Neuron (in vitro differentiated cells): ENCODE data around the gene CACNB4.
"Not testable (repeated sequence)": the region's sequence is repeated elsewhere in the genome, so short reads cannot be mapped to it uniquely, and the experiment has no call there.

ENCODE experiments used
- H2AFZ ChIP-seq: one replicate; pipeline ENCODE4 v1.6.1; 2013; ENCODE audit warnings: low read depth, mild to moderate bottlenecking, inconsistent platforms, low read length, moderate library complexity
- H3K27me3 ChIP-seq: one replicate; pipeline ENCODE4 v1.6.1; 2013; ENCODE audit warnings: low read length; ENCODE audit not compliant: insufficient read depth
- H3K36me3 ChIP-seq: one replicate; pipeline ENCODE4 v1.6.1; 2013; ENCODE audit warnings: low read length; ENCODE audit not compliant: insufficient read depth
- H3K4me1 ChIP-seq: one replicate; pipeline ENCODE4 v1.6.1; 2013; ENCODE audit warnings: low read length; ENCODE audit not compliant: insufficient read depth
- H3K4me3 ChIP-seq: 2 replicates; pipeline ENCODE4 v1.5.1; 2013; ENCODE audit warnings: mild to moderate bottlenecking, low read length, moderate library complexity
- H3K9me3 ChIP-seq: one replicate; pipeline ENCODE4 v1.6.1; 2013; ENCODE audit warnings: low read length

CACNB4 gene

GRCh38 chr2:152019732-152020131, 79.1 kb downstream of the CACNB4 start:
- no peaks in the 10 kb centered on the region for H3K9me3 ChIP-seq
- H3K36me3 ChIP-seq = no peaks in the 10 kb centered on the region
- H3K4me1 ChIP-seq = peaks cover 18% of the 10 kb centered on the region
- H3K4me3 ChIP-seq = no peak overlapping the region
- H3K27me3 ChIP-seq = no peaks in the 10 kb centered on the region
- no peak overlapping the region for H2AFZ ChIP-seq

GRCh38 chr2:152016181-152017120, 82.4 kb downstream of the CACNB4 start:
- Histone ChIP-seq H3K4me1 (peaks cover 22% of the 10 kb centered on the region), H3K4me3 (no peak overlapping the region), H3K36me3 (no peaks in the 10 kb centered on the region), H3K9me3 (no peaks in the 10 kb centered on the region), H2AFZ (no peak overlapping the region), H3K27me3 (no peaks in the 10 kb centered on the region)

GRCh38 chr2:152015552-152015951, 83.3 kb downstream of the CACNB4 start:
- no peaks in the 10 kb centered on the region for H3K36me3 ChIP-seq
- peaks cover 2% of the 10 kb centered on the region for H3K9me3 ChIP-seq
- H3K4me1 ChIP-seq = peaks cover 22% of the 10 kb centered on the region
- H3K4me3 ChIP-seq = no peak overlapping the region
- H3K27me3 ChIP-seq = no peaks in the 10 kb centered on the region
- H2AFZ ChIP-seq = no peak overlapping the region

- H3K27me3 ChIP-seq = no peaks in the 10 kb centered on the region
- peaks cover 2% of the 10 kb centered on the region for H3K9me3 ChIP-seq
- no peak overlapping the region for H3K4me3 ChIP-seq
- H2AFZ ChIP-seq = no peak overlapping the region
- peaks cover 22% of the 10 kb centered on the region for H3K4me1 ChIP-seq
- no peaks in the 10 kb centered on the region for H3K36me3 ChIP-seq
These were observed 86.1 kb downstream of the CACNB4 start for GRCh38 chr2:152012697-152013096.

- H3K4me1 ChIP-seq = peaks cover 19% of the 10 kb centered on the region
These were observed 87.1 kb downstream of the CACNB4 start for GRCh38 chr2:152011724-152012123.

GRCh38 chr2:152005607-152006006, 93.2 kb downstream of the CACNB4 start:
- peaks cover 11% of the 10 kb centered on the region for H3K4me1 ChIP-seq
- no peaks in the 10 kb centered on the region for H3K27me3 ChIP-seq
- H3K36me3 ChIP-seq = no peaks in the 10 kb centered on the region
- no peak overlapping the region for H2AFZ ChIP-seq
- peaks cover under 1% of the 10 kb centered on the region for H3K9me3 ChIP-seq
- H3K4me3 ChIP-seq = no peak overlapping the region

More at GRCh38 chr2:152011724-152012123, 87.1 kb downstream of the CACNB4 start:
- no peak overlapping the region for H3K4me3 ChIP-seq
- H3K36me3 ChIP-seq = no peaks in the 10 kb centered on the region
- H3K9me3 ChIP-seq = peaks cover 2% of the 10 kb centered on the region
- no peaks in the 10 kb centered on the region for H3K27me3 ChIP-seq
- no peak overlapping the region for H2AFZ ChIP-seq

- not testable (repeated sequence) for H3K27me3 ChIP-seq, H3K36me3 ChIP-seq, H3K4me3 ChIP-seq, H3K9me3 ChIP-seq, H2AFZ ChIP-seq
- peaks cover 11% of the 10 kb centered on the region for H3K4me1 ChIP-seq
These were observed 95.6 kb downstream of the CACNB4 start for GRCh38 chr2:152003283-152003682.

GRCh38 chr2:151999053-151999452, 99.8 kb downstream of the CACNB4 start:
- Histone ChIP-seq H3K27me3 (no peaks in the 10 kb centered on the region), H2AFZ (no peak overlapping the region), H3K9me3 (no peaks in the 10 kb centered on the region), H3K4me3 (no peak overlapping the region), H3K4me1 (peaks cover under 1% of the 10 kb centered on the region), H3K36me3 (no peaks in the 10 kb centered on the region)

GRCh38 chr2:151996243-151997003, 102.4 kb downstream of the CACNB4 start:
- no peaks in the 10 kb centered on the region for H3K4me1 ChIP-seq
- H3K36me3 ChIP-seq = no peaks in the 10 kb centered on the region
- H3K27me3 ChIP-seq = no peaks in the 10 kb centered on the region
- no peak overlapping the region for H2AFZ ChIP-seq
- H3K9me3 ChIP-seq = no peaks in the 10 kb centered on the region
- no peak overlapping the region for H3K4me3 ChIP-seq

GRCh38 chr2:151995161-151995557, 103.7 kb downstream of the CACNB4 start:
- Histone ChIP-seq H3K9me3 (no peaks in the 10 kb centered on the region), H3K27me3 (no peaks in the 10 kb centered on the region), H3K36me3 (no peaks in the 10 kb centered on the region), H3K4me1 (no peaks in the 10 kb centered on the region), H2AFZ (no peak overlapping the region), H3K4me3 (no peak overlapping the region)

- H3K4me1 ChIP-seq, H3K9me3 ChIP-seq, H3K27me3 ChIP-seq, H2AFZ ChIP-seq, H3K4me3 ChIP-seq, H3K36me3 ChIP-seq: not testable (repeated sequence)
These were observed 104.7 kb downstream of the CACNB4 start for GRCh38 chr2:151994178-151994577.

GRCh38 chr2:151991010-151991409, 107.8 kb downstream of the CACNB4 start:
- Histone ChIP-seq H3K9me3 (no peaks in the 10 kb centered on the region), H3K4me1 (no peaks in the 10 kb centered on the region), H3K36me3 (no peaks in the 10 kb centered on the region), H3K4me3 (no peak overlapping the region), H2AFZ (no peak overlapping the region), H3K27me3 (no peaks in the 10 kb centered on the region)

- no peak overlapping the region for H2AFZ ChIP-seq
- no peaks in the 10 kb centered on the region for H3K9me3 ChIP-seq
- H3K4me1 ChIP-seq = no peaks in the 10 kb centered on the region
- no peak overlapping the region for H3K4me3 ChIP-seq
- H3K36me3 ChIP-seq = no peaks in the 10 kb centered on the region
- H3K27me3 ChIP-seq = no peaks in the 10 kb centered on the region
These were observed 109.5 kb downstream of the CACNB4 start for GRCh38 chr2:151989378-151989777.
